GM18511 (cell line): ENCODE results near the gene CCNE1.
"Not testable (repeated sequence)": the region's sequence is repeated elsewhere in the genome, so short reads cannot be mapped to it uniquely, and the experiment has no call there.

Experiments used
- ATAC-seq: cut with Tn5 transposase; IDR thresholded peaks from one replicate; pipeline ENCODE4 v1.9.1; 2021; ENCODE audit warnings: mild to moderate bottlenecking, moderate library complexity; ENCODE audit not compliant: unreplicated experiment

CCNE1 gene

DNA sequence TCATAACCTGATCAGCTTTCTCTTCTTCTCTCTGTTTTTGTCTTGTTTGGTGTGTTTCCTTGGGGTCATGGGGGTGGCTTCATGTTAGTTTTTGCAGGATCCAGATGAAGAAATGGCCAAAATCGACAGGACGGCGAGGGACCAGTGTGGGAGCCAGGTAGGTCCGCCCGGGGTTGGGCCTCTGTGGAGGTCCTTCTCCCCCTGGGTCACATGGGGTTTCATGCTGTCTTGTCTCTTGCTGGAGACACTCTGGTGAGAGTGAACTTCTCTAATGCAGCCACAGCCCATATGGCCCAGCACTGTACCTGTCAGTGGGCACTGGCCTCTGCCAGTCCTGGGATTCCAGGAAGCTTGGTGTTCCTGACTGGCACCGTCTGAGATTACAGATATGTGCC lies 1.1 kb downstream of the CCNE1 start:
- no peak for ATAC-seq

DNA sequence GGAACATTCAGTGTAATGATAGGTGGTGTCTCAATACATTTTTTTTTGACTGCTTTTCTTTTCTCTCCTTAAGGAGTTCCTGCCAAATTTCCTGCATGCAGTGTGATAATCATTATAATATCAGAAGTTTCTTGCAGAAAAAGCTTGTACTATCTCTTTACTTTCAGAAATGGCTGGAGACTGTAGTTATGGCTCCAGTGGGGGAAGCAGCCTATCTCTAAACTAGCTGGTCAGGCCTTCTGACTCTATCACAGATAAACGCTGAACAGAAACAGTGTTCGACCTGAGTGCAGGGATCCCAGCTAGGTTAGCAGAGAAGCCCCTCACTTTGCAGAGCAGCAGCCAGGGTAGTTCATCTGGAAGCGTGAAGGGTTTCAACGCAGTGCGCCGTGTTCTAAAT lies 1.9 kb downstream of the CCNE1 start:
- no peak for ATAC-seq

DNA sequence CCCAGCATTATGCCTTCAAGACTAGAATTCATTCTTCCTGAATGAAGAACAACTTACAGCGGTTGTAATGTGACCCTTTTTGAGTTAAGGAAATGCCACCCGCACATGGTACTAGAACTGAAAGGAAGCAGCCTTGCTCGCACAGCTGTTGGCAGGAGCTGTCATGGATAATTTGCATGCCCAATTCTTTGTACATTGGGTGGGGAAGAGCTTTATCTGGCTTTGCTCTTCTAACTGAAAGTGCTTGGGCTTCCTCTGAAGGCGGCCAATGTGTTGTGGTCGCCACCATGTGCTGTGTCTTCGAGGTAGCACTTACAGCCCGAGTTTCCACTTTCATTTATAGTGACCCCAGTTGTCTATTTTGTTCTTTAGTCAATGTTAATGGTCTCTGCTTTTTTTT lies 3.4 kb downstream of the CCNE1 start:
- ATAC-seq = peak; percentile 31

DNA sequence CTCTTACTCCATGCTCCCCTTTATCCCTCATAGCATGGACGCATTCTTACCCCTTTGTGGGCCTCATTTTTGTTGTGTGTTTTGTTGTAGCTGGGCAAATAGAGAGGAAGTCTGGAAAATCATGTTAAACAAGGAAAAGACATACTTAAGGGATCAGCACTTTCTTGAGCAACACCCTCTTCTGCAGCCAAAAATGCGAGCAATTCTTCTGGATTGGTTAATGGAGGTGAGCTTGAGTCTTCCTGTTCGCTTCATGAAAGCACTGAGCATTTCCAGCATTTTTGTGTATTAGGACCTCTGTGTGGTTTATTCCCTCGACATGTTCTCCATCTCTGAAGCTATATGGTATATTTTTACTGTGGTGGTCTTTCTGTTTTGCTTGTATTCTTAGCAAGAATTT lies 5.5 kb downstream of the CCNE1 start:
- no peak for ATAC-seq

DNA sequence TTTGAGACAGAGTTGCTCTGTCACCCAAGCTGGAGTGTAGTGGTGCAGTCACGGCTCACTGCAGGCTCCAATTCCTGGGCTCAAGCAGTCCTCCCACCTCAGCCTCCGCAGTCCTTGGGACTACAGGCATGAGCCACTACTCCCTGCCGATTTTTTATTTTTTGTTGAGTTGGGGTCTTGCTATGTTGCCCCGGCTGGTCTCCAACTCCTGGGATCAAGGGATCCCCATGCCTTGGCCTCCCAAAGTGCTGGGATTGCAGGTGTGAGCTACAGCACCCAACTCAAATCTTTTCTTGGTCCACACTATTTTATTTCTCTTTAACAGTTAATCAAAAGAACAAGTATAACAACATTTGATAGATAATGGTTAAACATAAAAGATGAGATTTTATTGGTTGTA lies 7.5 kb downstream of the CCNE1 start:
- ATAC-seq = no peak

DNA sequence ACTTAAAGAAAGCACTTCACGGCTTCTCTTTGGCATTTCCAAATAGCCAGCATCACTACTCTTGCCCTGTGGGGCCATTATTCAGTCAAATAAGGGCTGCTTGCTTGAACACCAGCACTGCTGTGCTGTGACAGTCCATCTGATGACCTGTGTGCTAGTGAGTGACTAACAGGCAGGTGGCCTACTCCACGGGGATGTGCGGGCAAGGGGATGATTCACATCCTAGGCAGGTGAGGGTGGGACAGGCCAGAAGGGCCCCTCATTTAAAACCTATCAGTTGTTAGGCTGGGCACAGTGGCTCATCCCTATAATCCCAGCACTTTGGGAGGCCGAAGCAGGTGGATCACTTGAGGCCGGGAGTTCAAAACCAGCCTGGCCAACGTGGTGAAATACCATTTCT lies 8.2 kb downstream of the CCNE1 start:
- no peak for ATAC-seq

DNA sequence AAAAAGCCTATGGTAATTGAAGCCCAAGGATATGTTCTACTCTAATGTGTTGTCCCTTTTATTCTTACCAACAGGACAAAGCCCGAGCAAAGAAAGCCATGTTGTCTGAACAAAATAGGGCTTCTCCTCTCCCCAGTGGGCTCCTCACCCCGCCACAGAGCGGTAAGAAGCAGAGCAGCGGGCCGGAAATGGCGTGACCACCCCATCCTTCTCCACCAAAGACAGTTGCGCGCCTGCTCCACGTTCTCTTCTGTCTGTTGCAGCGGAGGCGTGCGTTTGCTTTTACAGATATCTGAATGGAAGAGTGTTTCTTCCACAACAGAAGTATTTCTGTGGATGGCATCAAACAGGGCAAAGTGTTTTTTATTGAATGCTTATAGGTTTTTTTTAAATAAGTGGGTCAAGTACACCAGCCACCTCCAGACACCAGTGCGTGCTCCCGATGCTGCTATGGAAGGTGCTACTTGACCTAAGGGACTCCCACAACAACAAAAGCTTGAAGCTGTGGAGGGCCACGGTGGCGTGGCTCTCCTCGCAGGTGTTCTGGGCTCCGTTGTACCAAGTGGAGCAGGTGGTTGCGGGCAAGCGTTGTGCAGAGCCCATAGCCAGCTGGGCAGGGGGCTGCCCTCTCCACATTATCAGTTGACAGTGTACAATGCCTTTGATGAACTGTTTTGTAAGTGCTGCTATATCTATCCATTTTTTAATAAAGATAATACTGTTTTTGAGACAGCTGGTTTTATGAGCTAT lies 12.0 kb downstream of the CCNE1 start:
- ATAC-seq = no peak

DNA sequence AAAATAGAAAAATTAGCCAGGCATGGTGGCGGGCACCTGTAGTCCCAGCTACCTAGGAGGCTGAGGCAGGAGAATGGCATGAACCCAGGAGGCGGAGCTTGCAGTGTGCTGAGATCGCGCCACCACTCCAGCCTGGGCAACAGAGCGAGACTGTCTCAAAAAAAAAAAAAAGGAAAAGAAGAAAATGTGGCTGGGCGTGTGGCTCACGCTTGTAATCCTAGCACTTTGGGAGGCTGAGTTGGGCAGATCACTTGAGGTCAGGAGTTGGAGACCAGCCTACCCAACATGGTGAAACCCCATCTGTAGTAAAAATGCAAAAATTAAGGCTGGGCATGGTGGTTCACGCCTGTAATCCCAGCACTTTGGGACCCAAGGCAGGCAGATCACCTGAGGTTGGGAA lies 13.5 kb downstream of the CCNE1 start:
- not testable (repeated sequence) for ATAC-seq

DNA sequence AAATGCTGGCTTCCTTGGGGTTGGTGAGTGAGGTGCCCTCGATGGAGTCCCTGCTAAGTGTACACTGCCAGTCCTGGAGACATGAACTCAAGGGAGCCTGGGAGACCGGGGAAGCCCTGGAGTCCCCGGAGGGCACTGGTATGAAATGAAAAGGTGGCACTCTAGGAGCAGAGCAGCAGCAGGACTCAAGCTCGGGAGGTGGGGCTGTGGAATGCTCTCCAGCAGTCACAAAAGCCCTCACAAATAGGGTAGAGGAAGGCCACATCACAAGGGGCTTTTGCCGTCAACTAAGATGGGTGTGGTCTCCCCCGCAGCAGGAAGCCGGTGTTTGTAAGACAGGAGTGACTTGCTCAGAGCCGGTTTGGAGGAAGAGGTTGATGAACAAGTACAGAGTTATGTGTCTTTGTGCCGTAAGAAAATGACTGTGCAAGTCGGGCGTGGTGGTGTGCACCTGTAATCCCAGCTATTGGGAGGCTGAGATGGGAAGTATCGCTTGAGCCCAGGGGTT lies 19.3 kb downstream of the CCNE1 start:
- no peak for ATAC-seq

DNA sequence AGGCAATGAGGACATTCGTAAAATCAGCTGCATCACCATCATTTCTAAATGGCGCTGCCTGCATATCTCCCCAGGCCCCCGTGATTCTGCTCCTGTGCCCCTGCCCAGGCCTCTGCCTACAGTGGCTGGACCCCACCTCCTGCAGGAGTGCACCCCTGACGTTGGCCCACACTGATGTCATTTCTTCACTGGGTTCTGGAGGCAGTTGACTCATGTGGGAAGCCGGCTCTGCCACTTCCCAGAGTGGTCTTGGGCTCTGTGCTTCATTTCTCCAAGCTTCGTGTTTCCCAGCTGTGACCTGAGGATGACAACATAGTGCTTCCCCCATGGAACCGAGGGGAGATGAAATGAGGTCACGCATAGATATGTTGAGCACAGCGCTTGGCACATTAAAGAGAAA lies 19.9 kb downstream of the CCNE1 start:
- ATAC-seq = no peak

DNA sequence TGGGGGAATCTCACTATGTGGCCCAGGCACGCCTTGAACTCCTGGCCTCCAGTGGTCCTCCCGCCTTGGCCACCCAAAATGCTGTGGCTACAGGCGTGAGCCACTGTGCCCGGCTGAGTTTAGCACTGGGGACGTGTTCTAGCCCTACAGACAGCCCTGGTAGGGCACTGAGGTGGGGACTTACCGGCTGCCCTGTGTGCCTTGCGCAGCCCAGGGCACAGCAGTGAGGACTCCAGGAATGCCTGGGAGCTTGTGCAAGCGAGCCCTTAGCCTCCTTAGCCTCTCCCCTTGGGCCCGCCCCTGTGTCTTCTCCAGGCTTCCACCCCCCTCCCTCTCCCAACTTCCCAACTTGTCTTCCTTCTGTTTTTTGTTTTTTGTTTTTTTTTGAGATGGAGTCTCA lies 21.0 kb downstream of the CCNE1 start:
- ATAC-seq = no peak

DNA sequence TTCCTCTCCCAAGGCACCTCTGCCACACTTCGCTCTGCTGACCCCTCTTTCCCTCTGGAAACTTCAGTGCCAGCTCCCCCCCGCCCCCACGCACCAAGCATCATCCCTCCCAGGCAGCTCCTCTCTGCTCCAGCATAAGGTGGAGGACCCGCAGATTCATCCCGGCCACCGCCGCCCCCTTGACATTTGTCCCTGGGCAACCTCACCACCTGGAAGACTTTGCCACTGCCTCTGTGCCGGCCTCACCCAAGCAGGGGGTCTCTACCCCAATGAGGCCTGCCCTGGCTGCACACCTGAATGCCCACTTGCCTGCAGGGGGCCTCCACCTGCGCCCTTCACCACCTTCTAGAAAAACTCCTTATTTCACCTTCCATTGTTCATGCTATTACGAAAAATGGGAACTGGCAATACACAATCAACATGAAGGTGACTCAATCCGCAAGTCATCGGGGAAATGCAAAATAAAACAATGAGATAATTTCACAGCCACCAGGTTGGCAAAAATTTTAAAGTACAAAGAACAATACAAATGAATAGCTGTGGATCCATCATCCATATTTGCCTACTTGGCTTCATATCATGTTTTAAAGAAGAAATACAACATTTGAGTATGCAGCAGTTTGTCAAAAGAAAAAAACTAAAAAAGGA lies 21.9 kb downstream of the CCNE1 start:
- no peak for ATAC-seq

DNA sequence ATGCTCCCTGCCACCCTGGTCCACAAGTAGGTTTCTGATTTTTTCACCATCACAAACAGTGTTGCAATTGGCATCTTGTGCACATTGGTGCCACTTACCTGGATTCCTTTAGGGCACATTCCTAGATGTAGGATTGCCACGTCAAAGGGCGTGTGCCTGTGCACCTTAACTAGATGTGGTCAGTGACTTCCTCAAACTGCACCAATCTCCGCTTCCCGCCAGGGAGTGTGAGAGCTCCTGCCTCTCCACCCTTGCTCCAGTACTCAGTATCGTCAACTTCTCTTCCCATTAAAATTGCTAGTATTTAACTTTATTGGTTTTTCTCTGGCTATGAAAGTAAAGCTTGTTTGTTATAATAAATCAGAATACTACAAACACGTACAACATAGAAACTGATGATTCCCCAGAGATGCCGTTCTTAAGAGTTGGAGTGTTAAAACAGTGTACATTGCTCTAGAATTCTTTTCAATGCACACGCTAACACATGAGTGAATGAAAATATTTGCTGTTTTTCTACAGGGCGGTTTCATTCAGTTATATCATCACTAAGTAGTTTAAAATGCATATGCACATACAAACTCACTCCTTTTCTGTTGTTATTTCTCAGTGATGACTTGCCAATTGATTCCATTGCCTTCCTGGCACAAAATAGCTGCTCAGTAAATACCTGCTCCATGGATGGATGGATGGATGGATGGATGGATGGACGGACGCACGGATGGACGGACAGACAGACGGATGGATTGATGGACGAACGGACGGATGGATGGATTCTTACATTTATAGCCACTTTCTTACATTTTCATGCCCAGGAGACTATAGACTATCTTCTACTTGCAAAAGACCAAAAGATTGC lies 23.4 kb downstream of the CCNE1 start:
- ATAC-seq = no peak

DNA sequence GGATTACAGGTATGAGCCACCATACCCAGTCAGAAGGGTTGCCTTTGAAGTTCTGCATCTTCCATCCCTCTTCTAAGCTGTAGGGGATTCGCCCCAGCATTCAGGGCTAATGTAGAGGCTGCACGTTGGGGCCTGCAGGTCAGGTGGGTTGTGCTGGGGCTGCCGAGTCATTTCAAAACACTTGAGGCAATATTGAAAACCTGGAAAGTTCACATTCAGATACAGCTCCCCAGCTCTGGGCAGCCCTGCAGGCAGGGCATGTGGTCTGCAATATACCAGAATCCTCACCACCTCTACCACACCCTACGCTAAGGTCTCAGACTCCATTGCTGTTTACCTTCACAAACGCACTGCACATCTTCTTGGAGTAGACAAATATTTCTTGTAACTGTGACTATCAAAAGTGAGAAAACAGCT lies 24.6 kb downstream of the CCNE1 start:
- ATAC-seq = peak; percentile 80

DNA sequence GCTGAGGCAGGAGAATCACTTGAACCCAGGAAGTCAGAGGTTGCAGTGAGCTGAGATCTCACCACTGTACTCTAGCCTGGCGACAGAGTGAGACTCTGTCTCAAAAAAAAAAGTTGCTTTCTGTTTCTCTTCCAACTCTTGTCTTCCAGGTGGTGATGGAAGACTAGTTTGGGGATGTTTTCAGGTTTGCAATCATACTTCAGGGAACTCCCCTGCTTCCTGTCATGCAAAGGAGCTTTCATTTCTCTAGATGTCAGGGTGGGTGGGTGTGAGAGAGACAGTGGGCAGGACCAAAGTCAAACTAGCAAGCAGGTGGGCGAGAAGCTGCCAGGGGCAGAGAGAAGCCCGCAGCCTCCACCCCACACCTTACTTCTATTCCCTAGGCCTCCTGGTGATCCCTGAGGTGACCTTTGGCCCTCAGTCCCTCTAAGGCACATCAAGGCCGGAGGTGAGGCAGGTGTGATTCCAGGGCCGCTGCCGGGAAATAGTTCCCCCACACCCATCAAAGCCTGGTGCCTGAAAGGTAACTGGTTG lies 25.7 kb downstream of the CCNE1 start:
- ATAC-seq = peak; percentile 77

DNA sequence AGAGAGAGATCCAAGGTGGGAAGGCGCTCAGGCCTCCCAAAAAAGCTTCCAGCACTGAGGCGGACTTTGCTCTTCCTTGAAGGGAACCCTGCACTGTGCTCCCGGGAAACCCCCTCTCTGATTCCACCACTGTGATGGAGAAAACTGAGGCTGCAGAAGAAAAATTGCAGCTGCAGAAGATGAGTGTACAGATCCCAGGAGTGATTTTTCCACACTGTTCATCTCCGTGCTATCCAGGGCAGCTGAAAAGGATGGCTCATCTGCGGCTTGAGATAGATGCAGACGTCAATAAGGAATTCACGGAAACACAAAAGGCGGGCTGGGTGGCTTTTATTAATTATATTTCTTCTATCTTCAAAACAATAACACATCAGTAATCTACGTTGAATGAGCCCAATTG lies 26.2 kb downstream of the CCNE1 start:
- no peak for ATAC-seq

DNA sequence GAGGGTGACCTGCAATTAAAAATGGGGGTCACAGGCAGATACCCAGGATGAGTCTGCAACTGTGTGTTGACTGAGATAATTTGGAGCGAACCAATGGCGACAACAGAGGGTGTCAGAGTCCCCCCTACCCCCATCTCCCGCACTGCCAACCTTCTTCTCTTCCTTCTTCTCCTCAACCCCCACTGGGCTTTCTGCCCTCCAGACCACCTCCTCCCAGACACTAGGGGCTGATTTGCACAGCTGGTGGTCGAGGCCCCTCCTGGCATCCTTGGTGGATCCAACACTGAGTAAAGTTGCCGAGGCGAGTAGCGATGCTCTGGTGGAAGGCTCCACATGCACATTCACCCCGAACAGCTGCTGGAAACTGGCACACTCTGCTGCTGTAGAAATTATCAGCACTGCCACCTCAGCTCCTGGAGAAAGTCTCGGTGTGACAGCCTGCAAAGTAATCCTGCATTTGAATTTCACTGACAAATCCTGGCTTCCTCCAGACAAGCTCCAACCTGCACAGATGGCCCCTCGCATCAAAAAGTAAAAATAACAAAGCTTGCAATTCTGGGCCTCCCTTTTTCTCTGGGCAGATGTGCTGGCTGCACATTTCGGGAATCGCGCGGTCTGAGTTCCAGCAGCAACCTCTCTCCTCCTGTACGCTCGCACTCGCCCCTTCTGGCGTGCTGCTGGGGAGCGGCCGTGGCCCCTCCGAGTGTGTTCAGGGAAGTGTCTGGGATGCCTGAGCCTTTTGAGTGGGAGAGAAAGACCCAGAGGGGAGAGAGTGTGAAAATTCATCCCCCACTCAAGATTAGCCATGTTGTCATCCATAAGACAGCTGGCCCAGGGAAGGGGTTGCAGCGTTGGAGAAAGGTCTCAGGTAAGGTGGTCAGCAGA lies 28.5 kb downstream of the CCNE1 start:
- ATAC-seq = no peak

DNA sequence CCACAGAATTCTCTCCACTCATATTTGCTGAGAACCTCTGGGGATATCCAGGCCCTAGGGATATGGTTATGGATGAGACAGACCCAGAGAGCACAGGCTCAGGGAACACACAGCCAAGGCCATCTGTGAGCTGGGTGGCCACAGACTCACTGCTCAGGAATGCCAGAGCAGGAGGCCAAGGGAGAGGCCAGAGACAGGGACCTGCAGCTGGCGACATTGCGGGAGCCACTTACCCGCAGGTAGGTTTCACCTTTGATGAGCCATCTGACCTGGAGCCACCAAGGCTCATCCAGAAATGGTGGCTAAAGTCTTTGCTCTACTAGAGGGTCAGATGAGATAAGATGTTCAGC lies 29.4 kb downstream of the CCNE1 start:
- ATAC-seq = no peak

DNA sequence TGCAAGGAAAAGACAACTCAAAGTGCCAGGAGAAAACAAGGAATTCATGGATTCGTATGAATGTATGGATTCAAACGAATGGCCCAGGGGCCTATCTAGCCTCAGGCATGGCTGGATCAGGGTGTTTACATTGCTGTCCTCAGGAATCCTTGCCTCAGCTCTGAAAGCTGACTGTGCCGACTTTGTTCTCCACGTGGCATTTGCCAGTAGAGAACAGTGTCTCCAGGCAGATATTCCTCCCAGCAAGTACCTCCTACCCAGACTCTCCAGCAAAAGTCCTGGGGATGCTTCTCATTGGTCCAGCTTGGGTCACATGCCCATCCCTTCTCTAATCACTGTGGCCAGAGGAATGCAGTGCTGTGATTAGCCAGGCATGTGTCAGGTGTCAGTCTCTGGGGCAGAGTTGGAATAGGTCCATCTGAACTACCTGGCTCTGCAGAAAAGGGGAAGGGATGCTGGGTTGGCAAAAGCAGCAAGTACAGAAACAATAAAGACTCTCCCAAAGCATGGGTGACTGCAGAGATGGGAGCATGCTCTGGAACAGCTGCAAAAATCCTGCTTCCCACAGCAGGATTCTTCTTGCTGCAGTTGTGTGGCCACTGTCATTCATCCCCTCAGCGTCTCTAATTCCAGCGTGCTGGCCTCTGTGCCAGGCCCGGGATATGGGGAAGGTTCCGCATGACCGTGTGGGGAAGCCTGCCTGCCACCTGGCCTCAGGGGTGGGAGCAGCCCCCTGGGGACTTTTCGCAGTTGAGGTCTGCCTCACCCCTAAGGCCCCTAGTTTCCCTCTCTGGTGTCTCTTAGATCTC lies 30.0 kb downstream of the CCNE1 start:
- ATAC-seq = no peak
